GM19328 (cell line): Measurements from ENCODE around the gene LOC128125822.

ENCODE experiments used
- ATAC-seq: cut with Tn5 transposase; IDR thresholded peaks from one replicate; pipeline ENCODE4 v1.9.1; 2021; ENCODE audit warnings: mild to moderate bottlenecking, moderate library complexity; ENCODE audit not compliant: unreplicated experiment

The LOC128125822 gene

GRCh38 chr6:63554782-63555181 lies 17.5 kb upstream of the LOC128125822 start:
- no peak for ATAC-seq

- no peak for ATAC-seq
Measured at GRCh38 chr6:63556369-63556768, 15.9 kb upstream of the LOC128125822 start.

- peak; percentile 65 for ATAC-seq
Measured at GRCh38 chr6:63558278-63558677, 14.0 kb upstream of the LOC128125822 start.

- ATAC-seq: no peak
Measured at GRCh38 chr6:63560801-63561287, 11.4 kb upstream of the LOC128125822 start.

DNA sequence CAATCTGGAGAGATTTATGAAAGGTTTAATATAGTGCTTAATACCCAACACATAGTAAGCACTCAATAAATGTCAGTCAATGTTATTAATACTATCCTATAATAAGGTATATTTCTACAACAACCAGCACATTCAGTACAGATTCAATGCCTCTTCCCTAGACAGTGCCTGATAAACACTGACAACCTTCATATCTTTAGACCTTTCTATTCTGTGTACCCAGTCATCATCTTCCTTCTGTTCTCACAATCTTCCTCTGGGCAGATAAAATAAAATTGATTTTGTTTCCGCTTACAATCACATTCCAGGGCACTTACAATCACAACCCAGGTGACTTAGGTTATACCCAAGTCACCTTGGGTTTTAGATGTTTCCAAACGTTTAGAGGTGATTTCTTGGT lies 11.0 kb upstream of the LOC128125822 start:
- no peak for ATAC-seq

- ATAC-seq: no peak
Measured at GRCh38 chr6:63563235-63563634, 9.0 kb upstream of the LOC128125822 start.

DNA sequence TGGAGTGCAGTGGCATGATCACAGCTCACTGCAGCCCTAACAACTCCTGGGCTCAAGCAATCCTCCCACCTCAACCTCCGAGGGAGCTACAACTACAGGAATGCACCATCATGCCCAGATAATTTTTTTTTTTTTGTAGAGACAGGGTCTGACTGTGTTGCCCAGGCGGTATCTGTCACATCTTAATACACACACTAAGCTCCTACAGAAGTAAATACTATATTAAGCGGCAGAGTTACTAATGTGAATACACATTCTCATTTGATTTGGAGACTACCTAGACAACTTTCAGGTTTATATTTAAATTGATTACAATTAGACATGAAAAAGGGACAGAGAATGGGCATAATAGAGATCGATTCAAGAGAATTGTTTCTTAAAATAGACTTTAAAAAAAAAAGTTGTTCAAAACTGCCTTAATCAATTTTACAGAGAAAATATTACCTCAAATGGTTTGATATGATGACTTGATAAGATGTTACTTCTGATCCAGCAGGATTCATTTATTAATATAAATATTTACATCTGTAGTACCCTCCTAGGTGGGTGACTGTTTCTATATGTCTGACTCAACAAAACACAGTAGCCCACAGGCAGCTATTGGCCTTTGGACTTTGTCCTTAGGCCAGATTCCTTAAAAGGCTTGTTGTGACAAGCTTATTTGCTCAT lies 7.1 kb upstream of the LOC128125822 start:
- ATAC-seq: no peak

DNA sequence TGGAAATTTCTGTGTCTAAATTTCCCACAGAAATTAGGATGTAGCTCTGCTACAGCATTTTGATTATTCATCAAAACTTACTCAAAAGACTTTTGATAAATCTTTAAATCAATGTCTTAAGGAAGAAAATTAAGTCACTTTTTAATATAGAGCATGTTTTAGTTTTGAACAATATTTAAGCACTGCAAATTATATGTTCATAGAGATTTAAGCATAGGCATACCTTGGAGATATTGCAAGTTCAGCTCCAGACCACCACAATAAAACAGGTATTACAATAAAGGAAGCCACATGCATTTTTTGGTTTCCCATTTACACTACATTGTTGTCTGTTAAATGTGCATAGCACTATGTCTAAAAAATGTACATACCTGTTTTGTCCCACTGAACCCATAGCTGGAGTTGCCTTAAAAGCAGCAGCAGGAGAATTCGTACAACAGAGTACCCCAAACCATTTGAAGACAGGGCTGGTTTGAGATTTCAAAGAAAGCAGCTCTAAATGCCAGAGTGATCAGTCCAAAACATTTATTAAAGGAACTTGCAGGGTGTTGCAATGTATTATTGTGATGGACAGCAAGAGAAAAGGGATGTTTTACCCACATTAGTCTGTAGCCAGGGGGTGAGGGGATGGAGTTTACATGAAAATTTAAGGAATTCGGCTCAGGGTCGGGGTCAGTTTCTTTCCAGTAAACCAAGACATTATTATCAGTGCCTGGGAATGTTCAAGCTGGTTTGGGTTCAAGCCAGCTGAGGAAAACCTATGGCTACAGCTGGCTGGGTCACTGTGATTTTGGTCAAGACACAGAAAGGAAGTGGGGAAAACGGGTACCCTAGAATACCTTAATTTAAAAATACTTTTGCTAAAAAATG lies 6.3 kb upstream of the LOC128125822 start:
- ATAC-seq: no peak

GRCh38 chr6:63567966-63568365 lies 4.3 kb upstream of the LOC128125822 start:
- ATAC-seq: no peak

GRCh38 chr6:63571361-63572043 lies 778 bp upstream of the LOC128125822 start:
- no peak for ATAC-seq

- peak; percentile 1 for ATAC-seq
Measured at GRCh38 chr6:63572747-63573075, 431 bp downstream of the LOC128125822 start.

- ATAC-seq: peak; percentile 38
Measured at GRCh38 chr6:63573076-63573898, 1.0 kb downstream of the LOC128125822 start.

GRCh38 chr6:63573899-63574553 lies 1.7 kb downstream of the LOC128125822 start:
- ATAC-seq: no peak

- ATAC-seq: no peak
Measured at GRCh38 chr6:63574554-63574900, 2.2 kb downstream of the LOC128125822 start.

DNA sequence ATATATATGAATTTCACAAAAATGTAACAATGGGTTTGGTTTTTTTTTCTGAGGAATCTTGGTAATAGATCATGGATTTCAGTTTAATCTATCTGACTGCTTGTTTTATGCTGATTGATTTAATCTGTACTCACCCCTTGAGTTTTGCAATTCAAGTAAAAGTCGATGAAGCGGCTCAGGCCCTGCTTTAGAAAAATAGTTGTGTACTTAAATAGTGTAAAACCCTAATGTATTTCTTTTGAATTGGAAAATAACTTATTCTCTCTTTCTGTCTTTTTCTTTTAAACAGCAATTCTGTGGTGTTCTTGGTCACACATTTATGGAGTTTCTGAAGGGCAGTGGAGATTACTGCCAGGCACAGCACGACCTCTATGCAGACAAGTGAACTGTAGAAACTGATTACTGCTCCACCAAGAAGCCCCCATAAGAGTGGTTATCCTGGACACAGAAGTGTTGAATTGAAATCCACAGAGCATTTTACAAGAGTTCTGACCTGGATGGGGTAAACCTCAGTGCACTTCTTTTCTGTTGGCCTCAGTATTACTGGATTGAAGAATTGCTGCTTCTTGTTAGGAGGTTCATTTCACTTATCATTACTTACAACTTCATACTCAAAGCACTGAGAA lies 4.0 kb downstream of the LOC128125822 start:
- no peak for ATAC-seq

DNA sequence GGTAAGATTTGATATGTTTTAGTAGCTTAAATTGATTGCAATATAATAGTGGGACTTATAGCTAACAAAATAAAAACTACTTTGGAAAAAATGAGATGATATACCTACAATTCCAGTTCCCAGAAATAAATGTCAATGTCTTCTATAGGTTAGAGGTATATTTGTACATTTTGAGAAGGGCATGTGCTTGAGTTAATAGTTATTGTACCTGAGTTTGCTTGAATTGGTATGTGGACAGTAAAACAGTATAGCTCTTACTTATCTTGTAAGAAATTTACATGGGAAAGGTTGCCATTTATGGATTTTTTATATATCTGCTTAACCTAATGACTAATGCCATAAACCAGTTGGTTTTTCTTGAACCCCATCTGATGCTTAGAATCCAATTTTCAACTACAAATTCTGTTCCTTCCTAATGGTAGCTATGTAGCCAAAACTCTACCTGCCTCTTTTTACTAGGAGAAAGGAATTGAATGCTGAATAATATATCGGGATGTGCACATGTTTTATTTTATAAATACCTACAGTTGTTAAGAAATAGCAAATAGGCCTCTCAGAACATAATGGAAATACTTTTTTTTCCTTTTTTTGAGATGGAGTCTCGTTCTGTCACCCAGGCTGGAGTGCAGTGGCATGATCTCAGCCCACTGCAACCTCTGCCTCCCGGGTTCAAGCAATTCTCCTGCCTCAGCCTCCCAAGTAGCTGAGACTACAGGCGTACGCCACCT lies 4.9 kb downstream of the LOC128125822 start:
- no peak for ATAC-seq

DNA sequence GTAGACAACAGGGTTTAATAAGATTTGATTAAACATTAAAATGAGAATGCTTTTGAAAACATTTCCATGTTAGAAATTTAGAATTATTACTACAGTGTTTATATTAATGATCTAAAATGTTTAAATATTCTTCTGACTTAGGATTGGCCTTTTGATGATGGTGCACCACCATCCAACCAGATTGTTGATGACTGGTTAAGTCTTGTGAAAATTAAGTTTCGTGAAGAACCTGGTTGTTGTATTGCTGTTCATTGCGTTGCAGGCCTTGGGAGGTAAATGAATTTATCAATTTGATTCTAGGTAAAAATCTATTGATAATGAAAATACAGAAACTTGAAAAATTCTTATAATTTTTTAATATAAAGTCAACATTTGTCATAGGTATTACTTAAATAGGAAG lies 6.5 kb downstream of the LOC128125822 start:
- ATAC-seq: no peak

DNA sequence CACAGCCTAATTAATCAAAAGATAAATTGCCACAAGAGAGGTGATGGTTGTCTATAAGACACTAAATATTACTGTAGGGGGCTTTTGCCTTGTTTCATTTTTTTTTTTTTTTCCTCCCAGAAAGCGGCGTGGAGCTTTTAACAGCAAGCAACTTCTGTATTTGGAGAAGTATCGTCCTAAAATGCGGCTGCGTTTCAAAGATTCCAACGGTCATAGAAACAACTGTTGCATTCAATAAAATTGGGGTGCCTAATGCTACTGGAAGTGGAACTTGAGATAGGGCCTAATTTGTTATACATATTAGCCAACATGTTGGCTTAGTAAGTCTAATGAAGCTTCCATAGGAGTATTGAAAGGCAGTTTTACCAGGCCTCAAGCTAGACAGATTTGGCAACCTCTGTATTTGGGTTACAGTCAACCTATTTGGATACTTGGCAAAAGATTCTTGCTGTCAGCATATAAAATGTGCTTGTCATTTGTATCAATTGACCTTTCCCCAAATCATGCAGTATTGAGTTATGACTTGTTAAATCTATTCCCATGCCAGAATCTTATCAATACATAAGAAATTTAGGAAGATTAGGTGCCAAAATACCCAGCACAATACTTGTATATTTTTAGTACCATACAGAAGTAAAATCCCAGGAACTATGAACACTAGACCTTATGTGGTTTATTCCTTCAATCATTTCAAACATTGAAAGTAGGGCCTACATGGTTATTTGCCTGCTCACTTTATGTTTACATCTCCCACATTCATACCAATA lies 7.8 kb downstream of the LOC128125822 start:
- ATAC-seq: no peak

GRCh38 chr6:63580704-63580961 lies 8.4 kb downstream of the LOC128125822 start:
- no peak for ATAC-seq
